GM04503 (cell line): ENCODE measurements around the gene RTKN2.
A peak's percentile ranks its signal among the peaks of the same experiment; 100 is the strongest.

Source experiments
- DNase-seq: peaks from one replicate; pipeline ENCODE4 v3.0.0-alpha.2; 2012; ENCODE audit warnings: low read depth

RTKN2 gene

DNA sequence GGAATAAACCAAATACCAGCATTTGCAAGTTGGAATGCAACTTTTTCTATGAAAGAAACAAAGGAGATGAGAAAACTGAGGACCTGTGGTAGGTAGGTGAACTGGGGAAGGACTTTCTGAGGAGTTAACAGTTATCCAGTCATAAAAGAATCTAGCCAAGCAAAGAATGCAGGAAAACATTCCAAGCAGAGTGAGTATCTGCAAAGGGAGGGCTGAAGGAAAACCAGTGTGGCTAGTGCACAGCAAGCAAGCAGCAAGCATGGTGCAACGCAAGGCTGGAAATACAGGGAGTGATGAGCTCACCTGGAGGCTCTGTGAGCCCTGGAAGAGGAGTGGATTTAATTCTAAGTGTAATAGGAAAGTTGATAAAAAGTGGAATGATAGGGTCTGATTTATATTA, 44.0 kb downstream of the RTKN2 start:
- DNase-seq: no peak

DNA sequence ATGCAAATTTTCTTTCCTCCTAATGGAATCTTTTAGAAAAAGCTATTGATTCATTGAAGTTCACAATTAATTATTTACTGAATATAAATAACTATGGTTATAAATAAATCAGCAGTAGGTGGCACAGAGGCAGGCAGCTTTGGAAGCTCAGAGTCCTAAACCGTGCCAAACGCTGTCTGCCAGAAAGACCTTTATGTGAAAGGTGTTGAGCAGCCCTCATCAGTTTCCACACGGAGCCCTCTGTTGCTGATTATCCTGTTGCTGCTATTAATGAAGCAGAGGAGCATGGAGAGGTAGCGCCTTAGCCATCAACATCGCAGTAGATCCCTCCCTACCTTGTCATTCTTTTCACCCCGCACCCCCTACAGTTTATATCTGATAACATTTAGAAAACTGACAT, 51.0 kb downstream of the RTKN2 start:
- no peak for DNase-seq

DNA sequence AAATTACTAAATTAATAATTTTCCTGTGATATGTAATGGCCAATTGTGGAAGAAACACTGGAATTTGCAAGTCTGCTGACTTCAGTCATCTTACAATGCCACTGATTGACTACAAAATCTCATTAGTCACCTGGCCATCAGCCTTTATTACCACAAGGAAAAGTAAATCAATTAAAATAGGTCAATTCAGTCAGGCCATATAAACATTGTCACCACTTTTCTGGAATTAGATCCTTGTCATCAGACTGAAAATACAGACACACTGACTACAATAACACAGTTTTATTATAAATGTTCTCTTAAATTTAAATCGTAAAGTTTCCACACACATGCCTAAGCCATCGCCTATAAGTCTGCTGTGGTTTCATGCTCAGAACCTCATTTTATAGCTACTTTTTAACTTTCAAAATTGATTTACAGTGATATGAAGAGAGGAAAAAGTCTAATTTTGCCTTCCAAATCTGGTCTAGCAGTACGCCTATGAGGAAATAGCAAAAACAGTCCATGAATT, 54.2 kb downstream of the RTKN2 start:
- no peak for DNase-seq

DNA sequence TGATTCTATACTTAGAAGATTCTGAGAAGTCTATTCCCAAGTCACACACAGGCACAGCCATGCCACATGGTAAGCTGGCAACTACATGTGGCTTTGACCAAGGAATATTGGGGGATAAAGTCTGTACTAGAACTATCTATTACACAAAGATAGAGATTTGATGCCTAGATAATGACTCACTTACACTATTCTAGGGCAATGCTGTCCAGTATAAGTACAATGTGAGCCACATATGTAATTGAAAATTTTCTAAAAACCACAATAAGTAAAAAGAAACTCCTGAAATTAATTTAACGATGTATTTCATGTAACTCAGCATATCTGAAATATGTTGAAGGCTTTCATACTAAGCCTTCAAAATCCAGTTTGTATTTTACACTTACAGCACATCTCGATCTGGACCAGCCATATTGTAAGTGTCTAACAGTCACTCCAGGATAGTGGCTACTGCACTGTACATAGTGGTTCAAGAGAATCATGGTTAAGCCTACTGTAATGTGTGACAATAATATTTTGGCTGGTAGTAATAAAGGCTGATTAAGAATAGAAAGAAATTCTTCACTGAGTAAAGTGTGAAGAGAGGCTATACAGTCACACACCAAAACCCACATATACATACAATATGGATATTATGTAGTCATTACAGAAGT, 62.8 kb downstream of the RTKN2 start:
- no peak for DNase-seq

DNA sequence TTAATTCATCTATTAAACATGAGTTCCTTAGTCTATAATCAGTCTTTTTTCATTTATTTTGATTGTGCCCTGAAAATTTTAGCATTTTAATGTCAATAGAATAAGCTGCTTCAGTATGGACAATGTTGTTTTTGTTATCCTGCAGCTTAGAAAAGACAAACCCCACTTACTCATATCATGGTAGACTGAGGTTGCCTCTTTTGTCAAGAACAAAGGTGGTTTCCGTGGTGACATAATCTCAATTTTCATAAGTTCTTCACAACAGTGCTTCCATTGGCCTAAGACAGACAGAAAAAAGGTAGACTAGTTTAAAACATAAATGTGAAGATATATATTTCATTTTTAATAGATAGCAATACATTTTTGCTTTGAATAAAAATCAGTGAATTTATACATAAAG, 69.1 kb downstream of the RTKN2 start:
- no peak for DNase-seq

DNA sequence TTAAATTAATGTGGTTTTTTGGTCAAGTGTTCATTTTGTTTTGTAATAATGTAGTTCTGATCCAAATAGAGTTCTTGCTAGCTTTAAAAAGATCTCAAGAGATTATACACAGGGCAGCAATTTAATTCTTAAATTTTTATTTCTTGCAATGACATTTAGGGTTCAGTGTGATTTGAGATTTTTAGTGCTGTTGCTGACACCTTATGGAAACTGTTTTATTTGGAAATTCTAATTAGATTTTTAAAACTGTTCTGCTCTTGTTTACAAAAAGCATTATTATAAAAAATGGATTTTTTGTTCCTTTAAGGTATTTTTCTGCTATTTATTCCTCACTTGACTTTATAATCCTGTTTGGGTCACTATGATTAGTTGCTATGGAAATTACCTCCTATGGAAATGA, 72.1 kb downstream of the RTKN2 start:
- no peak for DNase-seq

DNA sequence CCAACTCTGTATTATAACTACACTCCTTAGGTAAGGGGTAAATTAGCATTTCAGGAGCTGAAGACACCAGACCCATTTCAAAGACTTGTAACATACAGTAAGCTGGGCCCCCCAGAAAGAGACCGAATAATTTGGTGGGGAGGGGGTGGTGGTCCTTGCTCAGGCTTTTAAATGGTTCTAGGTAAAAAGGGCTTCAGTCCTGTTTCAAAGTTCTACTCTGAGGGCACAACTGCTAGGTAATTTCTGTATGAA, 73.0 kb downstream of the RTKN2 start:
- DNase-seq: no peak

DNA sequence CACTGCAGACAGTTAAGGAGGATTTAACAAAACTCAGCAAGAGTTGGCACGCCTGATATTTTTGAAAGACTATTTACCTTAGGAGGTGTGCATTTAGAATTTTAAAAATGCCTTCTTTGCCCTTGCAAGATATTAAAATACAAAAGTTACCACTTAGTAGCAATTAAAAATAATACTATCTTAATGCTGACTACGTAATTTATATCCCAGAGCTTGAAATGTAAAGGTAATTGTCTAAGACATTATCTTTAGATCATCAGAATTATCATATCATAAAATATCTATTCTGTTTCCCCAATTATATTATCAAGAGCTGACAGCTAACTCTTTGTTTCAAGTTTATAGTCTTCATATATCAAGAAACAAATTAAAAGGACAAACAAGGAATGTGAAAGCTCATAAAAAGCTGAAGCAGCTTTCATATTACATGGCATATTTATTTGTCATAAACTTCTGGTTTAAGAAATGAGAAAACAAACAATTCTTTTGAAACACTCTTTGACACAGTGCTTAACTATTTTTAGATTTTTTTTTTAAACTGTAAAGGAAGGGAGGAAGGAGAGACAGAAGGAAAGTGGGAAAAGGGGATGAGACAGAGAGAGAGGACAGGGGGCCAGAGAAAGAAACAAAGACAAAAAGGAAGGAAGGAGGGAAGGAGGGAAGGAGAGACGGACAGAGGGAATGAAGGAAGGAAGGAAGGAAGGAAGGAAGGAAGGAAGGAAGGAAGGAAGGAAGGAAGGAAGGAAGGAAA, 73.5 kb downstream of the RTKN2 start:
- DNase-seq: peak; percentile 20

DNA sequence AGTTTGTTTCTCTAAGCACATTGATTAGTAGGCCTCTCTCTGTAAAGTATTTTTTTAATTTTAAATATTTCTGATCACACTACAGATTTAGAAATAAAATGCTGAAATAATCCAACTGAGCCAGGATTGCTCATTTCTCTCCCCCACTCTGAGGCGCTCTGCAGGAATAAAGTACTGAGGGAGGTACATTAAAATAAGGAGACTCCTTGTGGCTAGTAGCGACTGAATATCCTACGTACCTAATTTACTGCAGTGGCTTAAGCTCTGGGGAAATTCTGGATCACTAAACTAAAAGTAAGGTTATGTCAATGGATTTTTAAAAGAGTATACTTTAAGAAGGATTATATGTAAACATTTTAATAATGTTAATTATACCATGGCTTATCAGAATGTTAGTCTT, 75.2 kb downstream of the RTKN2 start:
- no peak for DNase-seq

DNA sequence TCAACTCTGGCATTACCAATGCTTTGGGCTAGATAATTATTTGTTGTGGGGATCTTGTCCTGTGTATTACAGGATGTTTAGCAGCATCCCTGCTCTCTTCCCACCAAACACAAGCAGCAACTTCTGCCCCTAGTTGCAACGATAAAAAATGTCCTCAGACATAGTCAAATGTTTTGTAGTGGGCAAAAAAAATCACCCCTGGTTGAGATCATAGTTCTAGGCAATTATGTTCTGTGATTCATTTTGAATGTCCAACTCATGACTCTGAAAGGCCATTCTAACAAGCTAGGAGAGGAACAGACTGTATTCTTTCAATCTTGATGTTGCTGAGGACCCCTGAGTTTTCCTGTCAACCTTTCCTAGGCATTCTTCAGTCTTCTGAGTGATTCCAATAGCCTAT, 79.5 kb downstream of the RTKN2 start:
- no peak for DNase-seq

DNA sequence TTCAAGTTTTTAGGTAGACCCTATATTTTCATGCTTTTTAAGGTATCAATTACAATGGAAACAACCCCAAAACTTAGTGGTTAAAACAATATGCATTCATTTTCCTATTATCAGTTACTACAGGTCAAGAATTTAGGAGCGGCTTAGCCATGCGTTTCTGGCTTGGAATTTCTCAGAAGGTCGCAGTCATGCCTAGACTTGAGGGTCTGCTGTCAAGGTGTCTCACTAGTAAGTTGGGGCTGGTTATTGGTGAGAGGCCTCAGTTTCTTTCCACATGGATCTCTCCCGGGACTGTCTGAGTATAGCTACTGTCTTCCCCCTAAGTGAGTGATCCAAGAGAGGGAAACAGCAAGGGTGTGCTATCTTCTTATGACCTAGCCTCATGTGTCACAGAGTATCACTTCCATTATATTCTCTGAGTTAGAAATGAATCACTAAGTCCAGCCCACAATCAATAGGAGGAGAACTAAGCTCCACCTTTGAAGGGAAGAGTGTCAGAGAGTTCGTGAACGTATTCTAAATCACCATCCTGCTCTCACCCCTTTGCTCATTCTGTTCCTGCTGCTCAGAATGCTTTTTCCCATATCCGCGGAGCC, 80.5 kb downstream of the RTKN2 start:
- DNase-seq: no peak

DNA sequence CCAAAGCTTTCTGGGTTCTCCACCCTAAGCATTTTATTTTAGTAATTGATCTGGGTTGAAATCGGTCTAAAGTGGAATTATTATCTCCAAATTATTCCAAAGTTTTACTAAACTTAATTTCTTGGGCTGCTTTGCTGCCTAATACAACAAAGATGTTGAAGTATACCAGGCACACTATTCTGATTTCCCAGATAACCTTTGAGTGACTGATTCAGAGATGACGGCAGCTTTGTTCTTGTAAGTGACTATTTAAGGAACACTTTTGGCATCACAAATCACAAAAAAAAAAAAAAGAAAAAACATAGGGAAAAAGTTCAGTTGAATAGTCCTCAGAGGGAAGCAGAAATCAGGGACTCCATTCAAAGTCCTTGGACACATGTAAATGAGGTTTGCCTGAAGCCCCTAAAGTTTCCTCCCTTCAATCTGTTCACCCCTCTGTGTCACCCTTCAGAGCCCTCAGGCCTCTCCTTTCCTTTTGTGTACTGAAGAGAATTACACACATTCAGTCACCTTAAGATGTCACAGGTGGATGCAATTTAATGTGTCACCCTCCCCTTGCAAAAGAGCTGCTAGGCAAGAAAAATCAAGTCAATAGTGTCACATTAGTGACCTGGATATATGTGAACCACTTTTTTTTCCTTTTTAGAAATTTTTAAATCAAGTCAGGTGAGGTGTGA, 81.5 kb downstream of the RTKN2 start:
- DNase-seq: no peak

DNA sequence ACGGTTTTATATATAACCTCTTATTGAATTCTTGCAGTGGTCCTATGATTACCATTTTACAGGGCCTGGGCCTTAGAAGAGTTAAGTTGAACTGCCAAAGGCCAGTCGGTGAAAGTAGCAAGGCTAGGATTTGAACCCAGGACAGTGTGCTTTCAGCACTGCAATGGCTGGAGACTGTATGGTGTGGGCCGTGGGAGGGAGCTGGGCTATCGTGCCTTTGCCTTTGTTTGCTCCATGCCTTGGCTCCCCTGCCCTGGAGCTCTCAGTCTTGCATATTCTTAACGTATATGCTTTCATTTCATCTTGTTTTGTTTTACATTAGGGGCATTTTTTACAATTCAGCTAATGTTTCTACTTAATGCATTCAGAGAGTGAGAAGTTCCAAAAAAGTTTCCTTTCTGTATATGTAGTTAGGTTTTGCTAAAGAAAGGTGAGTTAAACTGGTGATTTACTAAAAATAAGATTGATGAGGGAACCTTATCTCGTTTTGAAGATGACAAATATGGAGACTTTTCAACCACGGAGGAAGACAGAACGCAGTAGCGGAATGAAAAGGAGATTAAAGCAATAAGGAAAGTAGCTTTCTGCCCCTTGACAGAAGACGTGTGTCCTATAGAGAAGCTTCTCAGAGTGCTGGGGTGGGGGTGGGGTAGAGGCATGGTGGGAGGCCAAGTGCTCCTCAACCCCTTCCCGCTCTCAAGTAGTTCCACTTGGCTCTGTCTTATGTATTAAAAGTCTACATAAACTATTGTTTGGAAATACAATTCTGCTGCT, 82.5 kb downstream of the RTKN2 start:
- no peak for DNase-seq

DNA sequence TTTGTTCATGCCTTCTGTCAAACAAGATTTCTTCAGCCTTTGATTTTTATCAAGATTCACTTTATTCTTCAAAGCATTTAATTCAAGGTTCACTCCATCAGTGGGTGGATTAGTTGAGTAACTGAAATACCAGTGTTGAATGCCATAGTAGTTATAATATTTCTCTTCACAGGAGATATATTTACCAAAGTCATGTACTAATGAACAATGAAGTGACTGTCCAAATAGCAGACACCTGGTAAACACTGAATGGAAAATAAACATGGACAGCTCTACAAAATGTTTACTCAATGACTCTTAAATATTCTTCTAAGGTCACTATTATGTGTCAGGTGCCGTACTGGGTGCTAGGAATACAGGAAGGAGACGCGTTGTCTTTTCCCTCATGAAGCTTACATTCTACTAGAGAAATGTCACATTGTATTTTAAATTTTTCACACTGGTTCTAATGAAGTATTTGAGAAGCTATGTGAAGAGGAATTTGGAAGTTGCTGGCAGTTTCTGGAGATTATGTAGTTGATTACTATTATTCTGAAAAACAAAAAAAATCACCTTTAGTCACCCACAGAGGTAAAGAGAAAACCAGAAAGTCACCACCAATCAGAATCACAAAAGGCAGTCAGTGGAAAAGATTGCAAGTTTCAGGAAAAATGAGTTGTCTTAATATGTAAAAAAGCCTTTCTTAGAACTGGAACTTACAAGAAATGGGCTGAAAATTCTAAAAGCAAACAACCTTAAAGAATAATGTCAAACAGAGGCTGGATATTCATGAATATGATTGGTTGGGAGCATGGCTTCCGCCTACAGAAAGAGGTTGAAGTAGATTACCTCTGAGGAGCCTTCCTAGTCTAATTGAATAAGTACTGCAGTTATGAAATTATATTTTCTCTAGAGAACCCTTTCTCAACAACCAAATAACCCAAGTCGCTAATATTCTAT, 84.5 kb downstream of the RTKN2 start:
- no peak for DNase-seq

DNA sequence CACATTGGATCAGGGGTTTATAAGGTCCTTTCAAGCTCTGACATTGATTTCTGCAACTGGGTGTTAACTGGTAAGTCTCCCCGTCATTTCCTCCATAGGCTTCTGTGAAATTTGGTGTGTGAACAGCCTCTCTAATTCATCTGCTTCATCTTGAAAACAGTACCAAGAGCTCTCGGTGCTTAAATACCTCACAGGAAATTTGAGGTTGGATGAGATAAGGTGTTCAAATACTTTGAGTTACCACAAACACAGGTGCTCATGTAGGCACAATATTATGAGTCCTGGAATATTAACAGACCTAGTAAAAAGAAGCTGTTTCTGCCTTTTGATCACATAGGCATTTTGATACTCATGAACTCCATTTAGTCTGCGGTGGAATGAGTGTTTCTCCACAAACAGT, 85.2 kb downstream of the RTKN2 start:
- no peak for DNase-seq

DNA sequence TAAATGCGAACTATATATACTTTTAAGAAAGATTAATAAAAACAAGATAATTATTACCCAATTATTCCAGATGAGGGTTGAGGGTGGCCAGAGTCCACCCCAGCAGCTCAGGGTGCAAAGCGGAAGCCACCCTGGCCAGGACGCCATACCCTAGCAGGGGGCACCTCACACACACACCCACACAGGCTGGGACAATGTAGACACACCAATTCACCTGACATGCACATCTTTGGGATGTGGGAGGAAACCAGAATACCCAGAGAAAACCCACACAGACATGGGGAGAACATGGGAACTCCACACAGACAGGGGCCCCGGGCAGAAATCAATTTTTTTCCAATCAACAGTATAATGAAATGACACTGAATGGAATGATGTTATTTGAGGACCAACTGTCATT, 86.0 kb downstream of the RTKN2 start:
- no peak for DNase-seq

DNA sequence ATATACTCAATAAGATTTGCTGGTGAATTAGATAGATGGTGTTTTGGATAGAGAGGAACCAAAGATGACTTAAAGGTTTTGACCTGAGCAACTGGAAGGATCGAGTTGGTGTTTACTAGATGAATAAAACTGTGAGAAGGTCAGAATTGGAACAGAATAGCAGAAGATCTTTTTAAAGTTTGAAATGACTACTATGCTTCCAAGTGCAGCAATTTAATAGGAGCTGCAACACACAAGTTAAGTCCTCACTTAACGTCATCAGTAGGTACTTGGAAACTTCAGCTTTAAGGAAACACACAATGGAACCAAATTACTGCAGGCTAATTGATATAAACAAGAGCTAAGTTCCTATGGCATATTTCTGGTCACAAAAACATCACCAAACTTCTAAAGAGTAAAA, 86.5 kb downstream of the RTKN2 start:
- no peak for DNase-seq

DNA sequence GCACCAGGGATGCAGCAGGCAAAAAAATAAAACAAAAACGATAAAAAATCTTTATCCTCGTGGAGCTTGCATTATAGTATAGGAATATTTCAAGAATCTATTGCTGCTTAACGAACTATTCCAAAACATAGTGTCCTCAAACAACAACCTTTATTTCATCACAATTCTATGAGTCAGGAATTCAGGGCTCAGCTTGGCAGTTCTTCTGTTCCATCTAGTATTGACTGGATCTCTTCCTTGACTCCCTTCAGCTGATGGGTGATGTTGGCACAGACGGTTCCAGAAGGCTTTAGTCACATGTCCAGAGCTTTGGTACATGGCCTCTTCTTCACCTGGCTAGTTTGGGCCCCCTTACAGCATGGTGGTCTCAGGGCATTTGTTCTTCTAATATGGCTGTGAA, 88.0 kb downstream of the RTKN2 start:
- DNase-seq: no peak

DNA sequence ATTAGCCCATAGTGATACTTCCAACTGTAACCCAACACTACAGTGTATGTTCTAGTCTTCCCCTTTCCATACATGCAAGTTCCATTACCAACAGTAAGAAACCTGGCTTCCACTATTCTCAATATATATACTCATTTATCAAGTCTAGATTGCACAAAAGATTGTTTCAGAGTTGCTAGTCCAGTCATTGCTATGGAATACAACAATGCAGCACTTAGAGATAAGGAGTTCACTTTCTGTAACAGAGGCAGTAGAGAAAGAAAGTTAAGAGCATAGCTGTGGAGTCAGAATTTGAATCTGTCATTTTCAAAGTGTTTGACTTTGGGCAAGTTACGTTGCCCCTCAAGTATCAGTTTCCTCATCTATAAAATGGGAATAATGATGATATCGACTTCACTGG, 90.1 kb downstream of the RTKN2 start:
- no peak for DNase-seq

DNA sequence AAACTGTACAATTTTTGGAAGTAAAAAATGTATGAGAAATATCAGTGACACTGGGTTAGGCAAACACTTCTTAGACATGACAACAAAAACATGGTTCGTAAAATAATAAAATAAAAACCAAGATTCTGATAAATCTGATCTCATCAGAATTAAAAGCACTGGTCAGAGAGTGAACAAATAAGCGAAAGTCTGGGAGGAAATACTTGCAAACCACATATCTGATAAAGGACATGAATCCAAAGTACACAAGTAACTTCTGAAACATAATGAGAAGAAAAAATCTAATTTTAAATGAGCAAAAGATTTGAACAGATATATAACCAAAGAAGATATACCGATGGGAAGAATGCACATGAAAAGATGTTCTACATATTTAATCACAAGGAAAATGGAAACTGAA, 91.5 kb downstream of the RTKN2 start:
- DNase-seq: no peak

DNA sequence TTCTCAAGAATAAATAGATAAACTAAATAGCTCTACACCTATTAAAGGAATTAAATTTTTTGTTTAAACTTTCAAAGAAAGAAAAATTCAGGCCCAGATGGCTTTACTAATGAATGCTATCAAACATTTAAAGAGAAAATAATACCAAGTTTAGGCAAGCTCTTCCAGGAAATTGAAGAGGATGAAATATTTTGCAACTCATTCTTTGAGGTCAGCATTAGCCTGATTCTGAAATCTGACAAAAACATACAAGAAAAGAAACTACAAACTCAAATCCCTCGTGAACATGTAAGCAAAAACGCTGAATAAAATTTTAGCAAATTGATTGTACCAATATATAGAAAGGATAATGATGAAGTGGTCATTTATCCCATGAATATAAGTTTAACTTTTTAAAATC, 93.4 kb downstream of the RTKN2 start:
- no peak for DNase-seq
